SK-N-MC (cell line): ENCODE results near the gene MGAM2.

Source experiments
- EZH2 ChIP-seq: fragments of 200-600 bp; sonication (generic); IDR thresholded peaks from one replicate; pipeline ENCODE4 v1.6.1; 2017; ENCODE audit warnings: antibody characterized with exemption
- FOXP2 ChIP-seq: optimal IDR thresholded peaks from 2 replicates; pipeline ENCODE3; 2011; ENCODE audit warnings: mild to moderate bottlenecking, moderate library complexity; ENCODE audit not compliant: insufficient read depth; ENCODE audit errors: extremely low read length, control extremely low read depth
- POLR2AphosphoS5 ChIP-seq: IDR thresholded peaks from 2 replicates; pipeline ENCODE4 v1.6.1; 2012; ENCODE audit warnings: mild to moderate bottlenecking, low read depth, low read length, borderline replicate concordance

- no peak for TF ChIP-seq EZH2
- TF ChIP-seq POLR2AphosphoS5: no peak
- no peak for TF ChIP-seq FOXP2
Observed at GRCh38 chr7:142085428-142085827, 26.1 kb upstream of the MGAM2 start.
